Amniotic stem cell (primary cell): ENCODE results near the gene SAA4.
A peak's percentile ranks its signal among the peaks of the same experiment; 100 is the strongest.
"Not testable (repeated sequence)": the region's sequence is repeated elsewhere in the genome, so short reads cannot be mapped to it uniquely, and the experiment has no call there.

Source experiments
- DNase-seq: peaks from one replicate; lab custom pipeline; 2025; lab: John Stamatoyannopoulos, UW

SAA4 gene

GRCh38 chr11:18246379-18247190, 10.0 kb upstream of the SAA4 start:
- not testable (repeated sequence) for DNase-seq

GRCh38 chr11:18245396-18245795, 8.8 kb upstream of the SAA4 start:
- no peak for DNase-seq

GRCh38 chr11:18243783-18244362, 7.3 kb upstream of the SAA4 start:
- DNase-seq, result peak; percentile 13

GRCh38 chr11:18239655-18240054, 3.1 kb upstream of the SAA4 start:
- no peak for DNase-seq

- no peak for DNase-seq
Observed at GRCh38 chr11:18235394-18236334, 938 bp downstream of the SAA4 start.

- no peak for DNase-seq
Observed at GRCh38 chr11:18233912-18234311, 2.7 kb downstream of the SAA4 start.

- DNase-seq, result no peak
Observed at GRCh38 chr11:18230859-18231258, 5.7 kb downstream of the SAA4 start.

- DNase-seq, result no peak
Observed at GRCh38 chr11:18229501-18229900, 7.1 kb downstream of the SAA4 start.

GRCh38 chr11:18225913-18226312, 10.7 kb downstream of the SAA4 start:
- no peak for DNase-seq

- no peak for DNase-seq
Observed at GRCh38 chr11:18223591-18224387, 12.8 kb downstream of the SAA4 start.

- DNase-seq, result no peak
Observed at GRCh38 chr11:18222814-18223421, 13.7 kb downstream of the SAA4 start.

- DNase-seq, result no peak
Observed at GRCh38 chr11:18221274-18221876, 15.2 kb downstream of the SAA4 start.

- no peak for DNase-seq
Observed at GRCh38 chr11:18209058-18209457, 27.5 kb downstream of the SAA4 start.

GRCh38 chr11:18204771-18205170, 31.8 kb downstream of the SAA4 start:
- DNase-seq, result no peak

- DNase-seq, result no peak
Observed at GRCh38 chr11:18204220-18204619, 32.4 kb downstream of the SAA4 start.

- no peak for DNase-seq
Observed at GRCh38 chr11:18203723-18204122, 32.9 kb downstream of the SAA4 start.

- DNase-seq, result not testable (repeated sequence)
Observed at GRCh38 chr11:18197738-18198137, 38.9 kb downstream of the SAA4 start.

GRCh38 chr11:18196532-18196931, 40.1 kb downstream of the SAA4 start:
- no peak for DNase-seq

- DNase-seq, result no peak
Observed at GRCh38 chr11:18193010-18193409, 43.6 kb downstream of the SAA4 start.

GRCh38 chr11:18191376-18191775, 45.2 kb downstream of the SAA4 start:
- DNase-seq, result no peak
